ENCODE measurements around the gene GRM1.

DNA sequence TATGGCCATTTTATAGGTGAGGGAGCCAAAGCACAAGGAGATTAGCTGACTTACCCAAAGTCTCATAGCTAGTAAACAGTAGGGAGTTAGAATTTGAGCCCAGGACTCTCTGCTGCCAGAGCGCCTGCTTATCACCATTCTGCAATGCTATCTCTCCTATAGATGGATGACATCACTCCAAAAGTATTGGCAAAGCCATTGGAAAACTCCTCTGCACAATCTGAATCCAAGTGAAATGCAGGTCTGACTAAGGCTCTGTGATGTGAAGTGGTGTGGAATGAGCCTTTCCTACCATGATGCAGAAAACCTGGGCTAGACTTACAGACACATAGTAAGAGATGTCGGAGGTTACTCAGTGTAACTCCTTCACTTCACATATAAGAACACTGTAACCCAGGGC, 106.3 kb downstream of the GRM1 start:
- TF ChIP-seq, protein P1, sequence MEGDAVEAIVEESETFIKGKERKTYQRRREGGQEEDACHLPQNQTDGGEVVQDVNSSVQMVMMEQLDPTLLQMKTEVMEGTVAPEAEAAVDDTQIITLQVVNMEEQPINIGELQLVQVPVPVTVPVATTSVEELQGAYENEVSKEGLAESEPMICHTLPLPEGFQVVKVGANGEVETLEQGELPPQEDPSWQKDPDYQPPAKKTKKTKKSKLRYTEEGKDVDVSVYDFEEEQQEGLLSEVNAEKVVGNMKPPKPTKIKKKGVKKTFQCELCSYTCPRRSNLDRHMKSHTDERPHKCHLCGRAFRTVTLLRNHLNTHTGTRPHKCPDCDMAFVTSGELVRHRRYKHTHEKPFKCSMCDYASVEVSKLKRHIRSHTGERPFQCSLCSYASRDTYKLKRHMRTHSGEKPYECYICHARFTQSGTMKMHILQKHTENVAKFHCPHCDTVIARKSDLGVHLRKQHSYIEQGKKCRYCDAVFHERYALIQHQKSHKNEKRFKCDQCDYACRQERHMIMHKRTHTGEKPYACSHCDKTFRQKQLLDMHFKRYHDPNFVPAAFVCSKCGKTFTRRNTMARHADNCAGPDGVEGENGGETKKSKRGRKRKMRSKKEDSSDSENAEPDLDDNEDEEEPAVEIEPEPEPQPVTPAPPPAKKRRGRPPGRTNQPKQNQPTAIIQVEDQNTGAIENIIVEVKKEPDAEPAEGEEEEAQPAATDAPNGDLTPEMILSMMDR (IDR thresholded peaks at IDR 0.05), result no peak
- no peak for TF ChIP-seq POLR2A (IDR thresholded peaks at IDR 0.05)

All from adrenal gland (tissue), 5 donors.